Epithelial cell of proximal tubule (primary cell): ENCODE data around the gene MYO1B. TPM values are rescaled to one million over a fixed set of nuclear protein-coding genes. Genes with fewer than 3 reads are reported as not detected.

Experiments used
- DNase-seq: peaks from one replicate; pipeline ENCODE4 v3.0.0-alpha.2; 2011; ENCODE audit warnings: low read depth
- H3K4me3 ChIP-seq: 2 replicates; pipeline ENCODE4 v1.5.1; 2011; ENCODE audit warnings: low read depth, mild to moderate bottlenecking, low read length
- total RNA-seq: library from RNA; depleted of rRNA; stranded (reverse); fragments of >200 nt; gene quantifications from 2 replicates; pipeline ENCODE4 v1.2.3, GENCODE V29; 2015
- TF ChIP-seq, protein P1 (sequence below): conservative IDR thresholded peaks from 2 replicates; pipeline ENCODE4 v1.5.1; 2012; ENCODE audit warnings: low read depth, mild to moderate bottlenecking, low read length

The MYO1B gene
- total RNA-seq, 1 donor from 2014 or later, result 69.6 TPM

DNA sequence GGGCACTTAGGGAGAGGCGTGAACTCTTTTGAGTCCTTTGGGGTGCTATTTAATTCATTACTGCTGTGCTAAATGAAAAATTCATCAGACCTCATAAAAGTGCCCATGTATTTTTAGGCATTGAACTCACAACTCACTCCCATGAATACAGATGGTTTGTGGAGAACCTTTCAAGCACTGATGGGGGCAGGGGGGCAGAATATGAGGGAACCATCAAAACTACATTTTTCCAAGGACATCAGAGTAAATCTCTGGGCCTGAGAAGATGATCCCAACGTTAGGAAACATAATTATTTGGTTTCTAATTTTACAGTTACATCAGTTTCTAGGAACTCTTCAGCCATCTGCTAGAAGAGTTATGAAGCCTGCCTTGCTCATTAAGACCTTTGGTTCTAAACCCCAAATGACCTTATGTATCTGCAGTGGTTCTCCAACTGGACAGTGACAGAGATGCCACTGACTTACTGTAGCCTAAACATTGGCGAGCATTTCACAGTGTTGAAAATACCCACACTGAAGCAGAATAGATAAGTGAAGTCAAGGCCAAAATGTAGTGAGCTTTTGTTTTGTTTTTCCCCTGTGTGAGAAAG lies 90.8 kb downstream of the MYO1B start:
- no peak overlapping the region for H3K4me3 ChIP-seq
- no peak for DNase-seq
- TF ChIP-seq, protein P1, sequence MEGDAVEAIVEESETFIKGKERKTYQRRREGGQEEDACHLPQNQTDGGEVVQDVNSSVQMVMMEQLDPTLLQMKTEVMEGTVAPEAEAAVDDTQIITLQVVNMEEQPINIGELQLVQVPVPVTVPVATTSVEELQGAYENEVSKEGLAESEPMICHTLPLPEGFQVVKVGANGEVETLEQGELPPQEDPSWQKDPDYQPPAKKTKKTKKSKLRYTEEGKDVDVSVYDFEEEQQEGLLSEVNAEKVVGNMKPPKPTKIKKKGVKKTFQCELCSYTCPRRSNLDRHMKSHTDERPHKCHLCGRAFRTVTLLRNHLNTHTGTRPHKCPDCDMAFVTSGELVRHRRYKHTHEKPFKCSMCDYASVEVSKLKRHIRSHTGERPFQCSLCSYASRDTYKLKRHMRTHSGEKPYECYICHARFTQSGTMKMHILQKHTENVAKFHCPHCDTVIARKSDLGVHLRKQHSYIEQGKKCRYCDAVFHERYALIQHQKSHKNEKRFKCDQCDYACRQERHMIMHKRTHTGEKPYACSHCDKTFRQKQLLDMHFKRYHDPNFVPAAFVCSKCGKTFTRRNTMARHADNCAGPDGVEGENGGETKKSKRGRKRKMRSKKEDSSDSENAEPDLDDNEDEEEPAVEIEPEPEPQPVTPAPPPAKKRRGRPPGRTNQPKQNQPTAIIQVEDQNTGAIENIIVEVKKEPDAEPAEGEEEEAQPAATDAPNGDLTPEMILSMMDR, result no peak

DNA sequence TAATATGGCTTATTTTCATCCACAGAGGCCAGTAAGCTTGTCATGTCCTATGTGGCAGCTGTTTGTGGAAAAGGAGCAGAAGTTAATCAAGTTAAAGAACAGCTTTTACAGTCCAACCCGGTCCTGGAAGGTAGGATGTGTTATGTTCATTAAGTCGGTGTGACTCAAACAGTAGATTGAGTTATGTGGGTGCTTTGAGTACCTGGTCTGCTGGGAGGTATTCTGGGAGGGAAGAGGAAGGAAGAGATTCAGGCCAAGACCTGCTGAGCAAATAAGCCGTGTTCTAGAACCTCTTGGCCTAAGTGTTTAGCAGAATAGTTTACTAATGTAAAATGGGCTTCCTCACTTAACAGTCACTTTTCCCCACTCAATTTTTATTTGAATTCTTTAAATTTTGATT lies 96.2 kb downstream of the MYO1B start:
- no peak for DNase-seq
- no peak overlapping the region for H3K4me3 ChIP-seq
- TF ChIP-seq, protein P1, result no peak

DNA sequence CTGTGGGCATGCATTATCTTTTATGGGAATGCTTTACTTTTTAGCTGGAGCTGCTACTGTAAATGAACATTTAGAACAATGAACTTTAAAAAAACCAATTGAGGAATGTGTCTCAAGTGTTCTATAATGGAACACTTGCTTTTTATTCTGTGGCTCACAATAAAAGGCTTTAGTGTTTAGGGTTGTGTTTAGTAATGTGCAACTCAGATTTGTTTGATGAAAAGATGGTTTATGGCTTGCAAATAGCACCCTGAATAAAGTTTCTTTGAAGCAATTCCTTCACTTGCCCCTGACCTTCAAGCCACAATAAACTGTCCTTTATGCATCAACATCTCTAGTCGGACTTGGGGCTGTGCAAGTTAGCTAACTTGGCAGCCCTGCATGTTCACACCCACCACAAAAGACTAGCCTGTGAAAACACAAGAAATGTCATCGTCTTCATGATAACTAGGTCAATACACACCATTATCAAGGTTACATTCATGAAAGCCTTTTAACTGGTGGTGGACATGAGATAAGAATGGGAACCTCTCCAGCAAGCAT lies 98.7 kb downstream of the MYO1B start:
- TF ChIP-seq, protein P1, result no peak
- DNase-seq, result no peak
- no peak overlapping the region for H3K4me3 ChIP-seq

DNA sequence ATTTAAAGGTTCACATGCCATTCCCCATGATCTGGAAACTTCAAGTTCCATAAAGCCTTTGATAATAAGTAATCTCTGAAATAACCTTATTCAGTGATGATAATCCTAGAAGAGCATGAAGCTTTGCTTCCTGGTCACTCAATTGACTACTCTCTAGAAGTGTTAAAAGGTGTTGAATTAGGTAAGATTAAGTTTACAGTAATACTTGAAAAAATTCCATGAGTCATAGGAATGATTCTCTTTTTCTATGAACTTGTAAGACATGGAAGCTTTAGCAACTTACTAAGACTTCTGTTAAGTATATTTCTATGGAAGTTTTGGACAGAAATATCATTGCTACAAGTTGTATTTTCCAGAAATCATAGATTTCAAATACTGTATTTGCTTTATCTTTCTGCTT lies 100.6 kb downstream of the MYO1B start:
- TF ChIP-seq, protein P1, result no peak
- H3K4me3 ChIP-seq, result no peak overlapping the region
- DNase-seq, result no peak

DNA sequence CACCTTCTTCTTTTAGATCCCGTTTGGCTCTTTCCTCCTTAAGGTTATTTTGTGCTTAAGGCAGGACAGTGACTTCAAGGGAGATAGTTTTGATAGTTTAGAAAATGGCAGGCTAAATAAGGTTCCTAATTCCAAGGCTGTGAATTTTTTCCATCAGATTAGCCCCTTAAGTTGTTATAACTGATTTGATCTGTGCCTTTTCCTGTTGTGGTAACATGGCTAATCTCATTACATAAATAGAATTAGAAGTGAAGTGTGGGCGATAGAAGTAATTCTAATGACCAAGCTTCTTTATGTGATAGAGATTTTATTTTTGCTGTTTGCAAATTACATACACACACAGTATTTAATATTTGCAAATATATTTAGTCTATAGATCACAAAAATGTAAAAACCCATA lies 102.0 kb downstream of the MYO1B start:
- no peak for DNase-seq
- H3K4me3 ChIP-seq, result no peak overlapping the region
- TF ChIP-seq, protein P1, result no peak

DNA sequence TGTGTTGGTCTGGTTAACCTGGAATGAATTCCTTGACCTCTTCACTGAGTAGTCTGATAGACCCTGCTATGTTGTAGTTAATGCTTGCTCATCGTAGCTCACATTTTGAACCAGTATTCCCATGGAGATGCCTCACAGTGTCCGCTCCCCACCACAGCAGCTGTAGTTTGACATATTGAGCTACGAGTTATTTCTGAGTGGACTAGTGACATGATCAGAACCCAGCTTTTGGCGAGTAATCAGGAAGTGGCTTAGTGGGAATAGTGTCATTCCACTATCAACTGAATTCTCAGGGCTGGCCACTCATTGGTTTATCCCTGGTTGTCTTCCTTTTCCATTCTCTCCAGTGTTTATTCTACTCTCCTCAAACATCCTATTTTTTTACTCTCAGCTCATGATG lies 102.7 kb downstream of the MYO1B start:
- TF ChIP-seq, protein P1, result no peak
- no peak overlapping the region for H3K4me3 ChIP-seq
- no peak for DNase-seq

DNA sequence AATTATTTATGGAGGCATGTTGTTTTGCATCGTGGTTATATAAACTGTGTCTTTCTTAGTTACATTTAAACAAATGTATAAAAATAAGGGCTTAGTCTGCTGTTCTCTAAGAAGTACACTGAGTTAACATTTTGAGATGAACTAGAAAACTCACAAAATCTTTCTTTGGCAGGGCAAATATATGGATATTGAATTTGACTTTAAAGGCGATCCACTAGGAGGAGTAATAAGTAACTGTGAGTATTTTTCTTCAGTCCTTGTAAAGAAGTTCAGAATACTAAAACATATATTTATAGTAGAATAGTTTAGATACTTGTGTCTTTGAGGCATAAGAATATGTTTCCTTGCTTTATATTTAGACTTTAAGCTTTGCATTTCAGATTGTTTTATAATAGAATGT lies 104.8 kb downstream of the MYO1B start:
- DNase-seq, result no peak
- H3K4me3 ChIP-seq, result no peak overlapping the region
- TF ChIP-seq, protein P1, result no peak
